Neuronal stem cell (in vitro differentiated cells): ENCODE data around the gene ATG101.

Source experiments
- DNase-seq: peaks from one replicate; pipeline ENCODE4 v3.0.0-alpha.2; 2013; ENCODE audit warnings: low spot score
- H2AFZ ChIP-seq: one replicate; pipeline ENCODE4 v1.6.1; 2013; ENCODE audit warnings: mild to moderate bottlenecking, low read length, inconsistent platforms
- H2AK5ac ChIP-seq: 2 replicates; pipeline ENCODE4 v1.6.1; 2013; ENCODE audit warnings: low read depth, mild to moderate bottlenecking, inconsistent platforms, low read length, moderate library complexity, mixed read lengths
- H2BK120ac ChIP-seq: 2 replicates; pipeline ENCODE4 v1.6.1; 2013; ENCODE audit warnings: low read depth, mild to moderate bottlenecking, inconsistent platforms, low read length, moderate library complexity, mixed read lengths
- H2BK12ac ChIP-seq: one replicate; pipeline ENCODE4 v1.6.1; 2013; ENCODE audit warnings: low read length, inconsistent platforms
- H2BK15ac ChIP-seq: 2 replicates; pipeline ENCODE4 v1.6.1; 2013; ENCODE audit warnings: mild to moderate bottlenecking, low read length, inconsistent platforms, mixed read lengths
- H2BK5ac ChIP-seq: one replicate; pipeline ENCODE4 v1.6.1; 2013; ENCODE audit warnings: inconsistent platforms, mild to moderate bottlenecking, low read length, moderate library complexity
- H3K14ac ChIP-seq: one replicate; pipeline ENCODE4 v1.6.1; 2013; ENCODE audit warnings: low read length, inconsistent platforms
- H3K18ac ChIP-seq: 2 replicates; pipeline ENCODE4 v1.6.1; 2013; ENCODE audit warnings: low read length, inconsistent platforms
- H3K23ac ChIP-seq: 2 replicates; pipeline ENCODE4 v1.6.1; 2013; ENCODE audit warnings: low read depth, mild to moderate bottlenecking, mixed read lengths, low read length, inconsistent platforms; ENCODE audit not compliant: poor library complexity
- H3K27ac ChIP-seq: replicated peaks from 3 replicates; pipeline ENCODE4 v1.5.1; 2013; ENCODE audit warnings: low read length, inconsistent platforms
- H3K27me3 ChIP-seq, 3 experiments: 2 replicates each; pipeline ENCODE4 v1.6.1; 2013; ENCODE audit warnings: low read length in 3 of 3, mild to moderate bottlenecking in 2 of 3, inconsistent platforms in 1 of 3, low read depth in 1 of 3, mixed read lengths in 1 of 3, moderate library complexity in 1 of 3; ENCODE audit not compliant: control insufficient read depth in 3 of 3, insufficient read depth in 3 of 3
- H3K36me3 ChIP-seq, 2 donors: replicated peaks in 1 of 2; 2 replicates each; pipeline ENCODE4 v1.6.1; 2013; ENCODE audit warnings: low read length in 2 of 2; ENCODE audit not compliant: control insufficient read depth in 2 of 2, insufficient read depth in 2 of 2
- H3K4ac ChIP-seq: 2 replicates; pipeline ENCODE4 v1.6.1; 2013; ENCODE audit warnings: inconsistent platforms, mild to moderate bottlenecking, low read length, moderate library complexity
- H3K4me1 ChIP-seq, 2 donors: 1 replicate in 1 of 2; 2 replicates in 1 of 2; pipeline ENCODE4 v1.6.1; 2013; ENCODE audit warnings: low read length in 2 of 2, low read depth in 1 of 2; ENCODE audit not compliant: control insufficient read depth in 2 of 2, insufficient read depth in 1 of 2
- H3K4me2 ChIP-seq: one replicate; pipeline ENCODE4 v1.6.1; 2013; ENCODE audit warnings: mild to moderate bottlenecking, low read length, inconsistent platforms; ENCODE audit not compliant: insufficient read depth, poor library complexity, severe bottlenecking
- H3K4me3 ChIP-seq, 2 donors: 2 replicates each; pipeline ENCODE4 v1.5.1; 2013; ENCODE audit warnings: low read length in 2 of 2, mild to moderate bottlenecking in 2 of 2, inconsistent platforms in 1 of 2, moderate library complexity in 1 of 2
- H3K79me1 ChIP-seq: one replicate; pipeline ENCODE4 v1.6.1; 2013; ENCODE audit warnings: low read depth, mild to moderate bottlenecking, inconsistent platforms, low read length, moderate library complexity
- H3K9ac ChIP-seq: one replicate; pipeline ENCODE4 v1.6.1; 2013; ENCODE audit warnings: mild to moderate bottlenecking, low read depth, low read length, inconsistent platforms; ENCODE audit not compliant: poor library complexity
- H3K9me3 ChIP-seq, 2 donors: replicated peaks in 1 of 2; 2 replicates each; pipeline versions ENCODE3 to v1.6.1; 2013; ENCODE audit warnings: low read length in 2 of 2, mild to moderate bottlenecking in 2 of 2, inconsistent platforms in 1 of 2, low read depth in 1 of 2, mixed read lengths in 1 of 2, moderate library complexity in 1 of 2; ENCODE audit not compliant: control insufficient read depth in 2 of 2, insufficient read depth in 1 of 2
- H4K8ac ChIP-seq: one replicate; pipeline ENCODE4 v1.6.1; 2013; ENCODE audit warnings: low read depth, mild to moderate bottlenecking, inconsistent platforms, low read length, moderate library complexity
- H4K91ac ChIP-seq: one replicate; pipeline ENCODE4 v1.6.1; 2013; ENCODE audit warnings: low read length, low read depth, mild to moderate bottlenecking, inconsistent platforms; ENCODE audit not compliant: poor library complexity
- WGBS, 2 donors: extraction: QIAGEN DNeasy Blood & Tissue Kit; methylation state at CpG; one replicate each; pipeline ENCODE4 v1.1.7; 2013; ENCODE audit warnings: missing lambda C conversion rate in 2 of 2, mixed read lengths in 1 of 2; ENCODE audit not compliant: insufficient read length in 2 of 2, insufficient replicate concordance in 1 of 2; ENCODE audit errors: extremely low coverage in 2 of 2; 5-methylcytosine and 5-hydroxymethylcytosine counted together

The ATG101 gene

GRCh38 chr12:52079576-52080402 lies 10.0 kb downstream of the ATG101 start, which contains the start of gene SMIM41:
TSS of gene SMIM41 (plus strand) at chr12:52079704. CDS start at chr12:52079780, 76 bp downstream.
- Histone ChIP-seq H4K8ac (no peak within 1 kb of the TSS), H3K9ac (peak within 1 kb of the TSS; percentile 46), H3K9me3 (no peaks in the 10 kb centered on the region), H3K27ac (no peak within 1 kb of the TSS), H3K4ac (no peak within 1 kb of the TSS), H3K4me3 (no peak within 1 kb of the TSS), H2BK5ac (no peak within 1 kb of the TSS), H3K79me1 (peaks cover 3% of the 10 kb centered on the region), H3K4me2 (no peak within 1 kb of the TSS), H2BK12ac (no peak within 1 kb of the TSS), H2BK120ac (no peak within 1 kb of the TSS), H3K27me3 (peaks cover 0 to 4% (median 0%) of the 10 kb centered on the region in 3 experiments), H2AFZ (no peak within 1 kb of the TSS), H3K23ac (no peak within 1 kb of the TSS), H3K14ac (no peak within 1 kb of the TSS), H2BK15ac (no peak within 1 kb of the TSS), H3K4me1 (peaks cover 8 to 21% of the 10 kb centered on the region in 2 donors), H3K36me3 (peaks cover 24 to 45% of the 10 kb centered on the region in 2 donors), H4K91ac (no peak within 1 kb of the TSS), H2AK5ac (no peak within 1 kb of the TSS), H3K18ac (no peak within 1 kb of the TSS)
- WGBS, 2 donors, result no CpG with 5 or more reads among the region's 87 CpGs
- no peak for DNase-seq

- Histone ChIP-seq H3K14ac (no peak overlapping the region), H3K9me3 (no peaks in the 10 kb centered on the region), H2BK120ac (no peak overlapping the region), H3K4me2 (no peak overlapping the region), H2BK12ac (no peak overlapping the region), H2AK5ac (peak overlapping the region; percentile 59), H3K27me3 (peaks cover 0 to 12% (median 0%) of the 10 kb centered on the region in 3 experiments), H3K18ac (no peak overlapping the region), H3K36me3 (peaks cover 20 to 36% of the 10 kb centered on the region in 2 donors), H3K79me1 (no peaks in the 10 kb centered on the region), H2AFZ (no peak overlapping the region), H3K27ac (no peak overlapping the region), H3K4me1 (peaks cover 8 to 21% of the 10 kb centered on the region in 2 donors), H4K91ac (no peak overlapping the region), H3K4me3 (no peak overlapping the region), H3K23ac (no peak overlapping the region), H3K4ac (no peak overlapping the region), H2BK5ac (no peak overlapping the region), H3K9ac (no peak overlapping the region), H4K8ac (no peak overlapping the region), H2BK15ac (no peak overlapping the region)
- WGBS, 2 donors, result no CpG with 5 or more reads among the region's 10 CpGs
- DNase-seq, result no peak
These were observed 10.8 kb downstream of the ATG101 start for GRCh38 chr12:52080403-52081251.

- H3K4me1 ChIP-seq, result peaks cover 8 to 21% of the 10 kb centered on the region in 2 donors
- peaks cover 0 to 17% (median 0%) of the 10 kb centered on the region in 3 experiments for H3K27me3 ChIP-seq
- peak overlapping the region; percentile 46 for H3K9ac ChIP-seq
- H3K4me2 ChIP-seq, result no peak overlapping the region
- H3K14ac ChIP-seq, result peak overlapping the region; percentile 78
- peak overlapping the region; percentile 59 for H2AK5ac ChIP-seq
- peak overlapping the region; percentile 46 for H3K18ac ChIP-seq
- H2AFZ ChIP-seq, result peak overlapping the region; percentile 65
- H3K9me3 ChIP-seq, result no peaks in the 10 kb centered on the region
- H2BK5ac ChIP-seq, result no peak overlapping the region
- H2BK15ac ChIP-seq, result no peak overlapping the region
- no peak overlapping the region for H4K91ac ChIP-seq
- H4K8ac ChIP-seq, result no peak overlapping the region
- no peak overlapping the region for H3K4me3 ChIP-seq
- H2BK12ac ChIP-seq, result no peak overlapping the region
- WGBS, 2 donors, result no CpG with 5 or more reads among the region's 9 CpGs
- H2BK120ac ChIP-seq, result no peak overlapping the region
- DNase-seq, result no peak
- H3K79me1 ChIP-seq, result no peaks in the 10 kb centered on the region
- H3K23ac ChIP-seq, result no peak overlapping the region
- H3K36me3 ChIP-seq, result peaks cover 17 to 30% of the 10 kb centered on the region in 2 donors
- H3K27ac ChIP-seq, result no peak overlapping the region
- no peak overlapping the region for H3K4ac ChIP-seq
These were observed 11.5 kb downstream of the ATG101 start for GRCh38 chr12:52081263-52081733.
